ENCODE results near the gene MCF2L2.

Gene MCF2L2

GRCh38 chr3:183369627-183370026 is 58.8 kb downstream of the MCF2L2 start:
- DNase-seq (ENCODE audit: low read depth), result no peak

GRCh38 chr3:183369117-183369516 is 59.3 kb downstream of the MCF2L2 start:
- no peak for DNase-seq (ENCODE audit: low read depth)

GRCh38 chr3:183360971-183361624 is 67.3 kb downstream of the MCF2L2 start:
- no peak for DNase-seq (ENCODE audit: low read depth)

GRCh38 chr3:183359036-183359435 is 69.4 kb downstream of the MCF2L2 start:
- DNase-seq (ENCODE audit: low read depth), result no peak

- DNase-seq (ENCODE audit: low read depth), result no peak
These were observed 70.8 kb downstream of the MCF2L2 start for GRCh38 chr3:183357564-183358079.

- no peak for DNase-seq (ENCODE audit: low read depth)
These were observed 71.5 kb downstream of the MCF2L2 start for GRCh38 chr3:183356920-183357319.

GRCh38 chr3:183354874-183355273 is 73.5 kb downstream of the MCF2L2 start:
- no peak for DNase-seq (ENCODE audit: low read depth)

- no peak for DNase-seq (ENCODE audit: low read depth)
These were observed 74.0 kb downstream of the MCF2L2 start for GRCh38 chr3:183354325-183354831.

- DNase-seq (ENCODE audit: low read depth), result no peak
These were observed 75.0 kb downstream of the MCF2L2 start for GRCh38 chr3:183353421-183353820.

- no peak for DNase-seq (ENCODE audit: low read depth)
These were observed 78.3 kb downstream of the MCF2L2 start for GRCh38 chr3:183350164-183350563.

- DNase-seq (ENCODE audit: low read depth), result no peak
These were observed 78.8 kb downstream of the MCF2L2 start for GRCh38 chr3:183349421-183350157.

- no peak for DNase-seq (ENCODE audit: low read depth)
These were observed 85.6 kb downstream of the MCF2L2 start for GRCh38 chr3:183342824-183343223.

GRCh38 chr3:183341545-183342288 is 86.7 kb downstream of the MCF2L2 start:
- no peak for DNase-seq (ENCODE audit: low read depth)

- DNase-seq (ENCODE audit: low read depth), result no peak
These were observed 88.2 kb downstream of the MCF2L2 start for GRCh38 chr3:183340222-183340621.

- no peak for DNase-seq (ENCODE audit: low read depth)
These were observed 88.8 kb downstream of the MCF2L2 start for GRCh38 chr3:183339461-183340086.

GRCh38 chr3:183338520-183338919 is 89.9 kb downstream of the MCF2L2 start:
- DNase-seq (ENCODE audit: low read depth), result no peak

- no peak for DNase-seq (ENCODE audit: low read depth)
These were observed 95.9 kb downstream of the MCF2L2 start for GRCh38 chr3:183332487-183332886.

- DNase-seq (ENCODE audit: low read depth), result no peak
These were observed 96.9 kb downstream of the MCF2L2 start for GRCh38 chr3:183331498-183331897.

- no peak for DNase-seq (ENCODE audit: low read depth)
These were observed 97.5 kb downstream of the MCF2L2 start for GRCh38 chr3:183330881-183331280.

- no peak for DNase-seq (ENCODE audit: low read depth)
These were observed 98.9 kb downstream of the MCF2L2 start for GRCh38 chr3:183329543-183329942.

GRCh38 chr3:183328823-183329222 is 99.6 kb downstream of the MCF2L2 start:
- DNase-seq (ENCODE audit: low read depth), result no peak

GRCh38 chr3:183328164-183328563 is 100.3 kb downstream of the MCF2L2 start:
- DNase-seq (ENCODE audit: low read depth), result no peak

Data from stimulated activated CD8-positive, alpha-beta memory T cell treated with anti-CD3 and anti-CD28 coated beads, Interleukin-7, amount 100 ng/mL, for 24 hours (primary cell).